Gastroesophageal sphincter (tissue), 4 donors: ENCODE results near the gene NRXN2. TPM values are rescaled to one million over a fixed set of nuclear protein-coding genes. Genes with fewer than 3 reads are reported as not detected.

Source experiments
- ATAC-seq: fragments of 150-250 bp; one replicate; pipeline ENCODE4 v1.9.1; 2016; ENCODE audit warnings: mild to moderate bottlenecking, moderate library complexity
- H3K27ac ChIP-seq, 4 donors: fragments of 200-600 bp; sonication (generic) in 3 of 4; 1 replicate in 3 of 4; 2 replicates in 1 of 4; pipeline ENCODE4 v1.5.1; 2016 to 2019
- H3K27me3 ChIP-seq: fragments of 200-600 bp; sonication (generic); one replicate; pipeline ENCODE4 v1.5.1; 2019
- H3K36me3 ChIP-seq, 2 donors: fragments of 200-600 bp; sonication (generic); one replicate each; pipeline ENCODE4 v1.5.1; 2019; ENCODE audit warnings: control low read depth in 1 of 2
- H3K4me1 ChIP-seq, 3 donors: fragments of 200-600 bp; sonication (generic); 1 replicate in 2 of 3; 2 replicates in 1 of 3; pipeline ENCODE4 v1.5.1; 2016 to 2019; ENCODE audit warnings: control low read depth in 2 of 3
- H3K4me3 ChIP-seq, 2 donors: fragments of 200-600 bp; sonication (generic); one replicate each; pipeline ENCODE4 v1.5.1; 2019; ENCODE audit warnings: mild to moderate bottlenecking in 1 of 2, moderate library complexity in 1 of 2
- H3K9me3 ChIP-seq, 3 donors: fragments of 200-600 bp; sonication (generic); one replicate each; pipeline ENCODE4 v1.5.1; 2017 to 2019; ENCODE audit warnings: control low read depth in 2 of 3
- CTCF ChIP-seq, 4 experiments: fragments of 200-600 bp in 2 of 4; fragments of 450-650 bp in 2 of 4; sonication (generic) in 1 of 4; IDR thresholded peaks; one replicate each; pipeline ENCODE4 v1.5.1; 2017 to 2019; ENCODE audit warnings: antibody characterized with exemption in 4 of 4, mild to moderate bottlenecking in 2 of 4, moderate library complexity in 2 of 4
- EP300 ChIP-seq: sonication (generic); formaldehyde crosslinking; IDR thresholded peaks from one replicate; pipeline ENCODE4 v1.6.1; 2017; ENCODE audit warnings: antibody characterized with exemption, mild to moderate bottlenecking
- POLR2A ChIP-seq, 2 donors: fragments of 450-650 bp; IDR thresholded peaks; one replicate each; pipeline ENCODE4 v1.6.1; 2017; ENCODE audit warnings: antibody characterized with exemption in 2 of 2, mild to moderate bottlenecking in 2 of 2, moderate library complexity in 1 of 2
- POLR2AphosphoS5 ChIP-seq: sonication (generic); formaldehyde crosslinking; IDR thresholded peaks from one replicate; pipeline ENCODE4 v1.6.1; 2017; ENCODE audit warnings: antibody characterized with exemption
- WGBS, 2 donors: methylation state at CpG; one replicate each; pipeline ENCODE4 v1.1.5; 2018; ENCODE audit warnings: low coverage in 1 of 2; 5-methylcytosine and 5-hydroxymethylcytosine counted together
- total RNA-seq, 4 donors: library from RNA; depleted of rRNA; stranded (reverse); fragments of >200 nt; gene quantifications; one replicate each; pipeline ENCODE4 v1.1.0, GENCODE V29; 2016

Gene NRXN2
- total RNA-seq, 4 donors from 2014 or later = 3.4 to 25.4 (median 5.0) TPM

- Histone ChIP-seq H3K27ac (peak overlapping the region in 3 of 4 donors; percentile 5 to 48 (median 17)), H3K4me1 (peaks cover 0 to 25% (median 7%) of the 10 kb centered on the region in 3 donors), H3K36me3 (no peaks in the 10 kb centered on the region), H3K27me3 (no peaks in the 10 kb centered on the region), H3K9me3 (no peaks in the 10 kb centered on the region), H3K4me3 (no peak overlapping the region)
- no peak for TF ChIP-seq POLR2A (IDR thresholded peaks at IDR 0.05)
- no peak for TF ChIP-seq EP300
- TF ChIP-seq CTCF (IDR thresholded peaks at IDR 0.05) = no peak
- no peak for TF ChIP-seq POLR2AphosphoS5
- no peak for ATAC-seq
- no CpG with 5 or more reads among the region's 4 CpGs for WGBS, 2 donors
Measured at GRCh38 chr11:64619196-64619595, 103.8 kb downstream of the NRXN2 start.

- Histone ChIP-seq H3K4me1 (peaks cover 0 to 25% (median 7%) of the 10 kb centered on the region in 3 donors), H3K27ac (no peak overlapping the region), H3K9me3 (no peaks in the 10 kb centered on the region), H3K36me3 (no peaks in the 10 kb centered on the region), H3K27me3 (no peaks in the 10 kb centered on the region), H3K4me3 (no peak overlapping the region)
- TF ChIP-seq EP300 = no peak
- TF ChIP-seq POLR2A (IDR thresholded peaks at IDR 0.05) = no peak
- no peak for TF ChIP-seq CTCF (IDR thresholded peaks at IDR 0.05)
- TF ChIP-seq POLR2AphosphoS5 = no peak
- ATAC-seq = no peak
- WGBS, 2 donors = no CpG with 5 or more reads among the region's 3 CpGs
Measured at GRCh38 chr11:64616817-64617216, 106.2 kb downstream of the NRXN2 start.

- no peaks in the 10 kb centered on the region for H3K27me3 ChIP-seq
- ATAC-seq = no peak
- H3K4me1 ChIP-seq = peaks cover 0 to 10% (median 0%) of the 10 kb centered on the region in 3 donors
- no peaks in the 10 kb centered on the region for H3K36me3 ChIP-seq
- TF ChIP-seq POLR2AphosphoS5 (no peak), EP300 (no peak), CTCF (IDR thresholded peaks at IDR 0.05) (no peak), POLR2A (IDR thresholded peaks at IDR 0.05) (no peak)
- WGBS, 2 donors = 40 to 100% methylated on average over 1 of the region's 5 CpGs
- no peak overlapping the region for H3K27ac ChIP-seq
- no peaks in the 10 kb centered on the region for H3K9me3 ChIP-seq
- no peak overlapping the region for H3K4me3 ChIP-seq
Measured at GRCh38 chr11:64614917-64615316, 108.1 kb downstream of the NRXN2 start.

- Histone ChIP-seq H3K4me1 (peaks cover 0 to 3% (median under 1%) of the 10 kb centered on the region in 3 donors), H3K9me3 (no peaks in the 10 kb centered on the region), H3K4me3 (no peak overlapping the region), H3K27me3 (no peaks in the 10 kb centered on the region), H3K36me3 (no peaks in the 10 kb centered on the region), H3K27ac (no peak overlapping the region)
- no peak for ATAC-seq
- 82 to 92% methylated on average over 4 to 6 of the region's 6 CpGs for WGBS, 2 donors
- TF ChIP-seq CTCF (IDR thresholded peaks at IDR 0.05) = no peak
- no peak for TF ChIP-seq POLR2AphosphoS5
- TF ChIP-seq POLR2A (IDR thresholded peaks at IDR 0.05) = no peak
- TF ChIP-seq EP300 = no peak
Measured at GRCh38 chr11:64613648-64614047, 109.3 kb downstream of the NRXN2 start.

GRCh38 chr11:64611869-64612646 is 110.9 kb downstream of the NRXN2 start:
- no peak for TF ChIP-seq POLR2A (IDR thresholded peaks at IDR 0.05)
- TF ChIP-seq POLR2AphosphoS5 = no peak
- no peak for TF ChIP-seq EP300
- no peak for TF ChIP-seq CTCF (IDR thresholded peaks at IDR 0.05)
- H3K4me3 ChIP-seq = no peak overlapping the region
- H3K27ac ChIP-seq = no peak overlapping the region
- no peak for ATAC-seq
- peaks cover 7% of the 10 kb centered on the region for H3K27me3 ChIP-seq
- no peaks in the 10 kb centered on the region for H3K36me3 ChIP-seq
- no peaks in the 10 kb centered on the region for H3K9me3 ChIP-seq
- peaks cover 0 to 12% (median 4%) of the 10 kb centered on the region in 3 donors for H3K4me1 ChIP-seq
- WGBS, 2 donors = 74 to 83% methylated on average over 2 to 3 of the region's 11 CpGs
